HL-60 (cell line): ENCODE results near the gene LIMS1.

Experiments used
- CTCF ChIP-seq: IDR thresholded peaks from one replicate; pipeline ENCODE4 v1.5.1; 2011; ENCODE audit warnings: low read length, control low read depth, inconsistent platforms; ENCODE audit not compliant: insufficient read depth
- GABPA ChIP-seq: IDR thresholded peaks from 2 replicates; pipeline ENCODE4 v1.6.1; 2012; ENCODE audit warnings: low read depth
- POLR2AphosphoS5 ChIP-seq: IDR thresholded peaks from 2 replicates; pipeline ENCODE4 v1.6.1; 2012; ENCODE audit warnings: low read depth
- SPI1 ChIP-seq: IDR thresholded peaks from 2 replicates; pipeline ENCODE4 v1.6.1; 2012; ENCODE audit warnings: low read depth, mild to moderate bottlenecking, borderline replicate concordance
- TF ChIP-seq, protein P1 (sequence below): IDR thresholded peaks from 2 replicates; pipeline ENCODE4 v1.6.1; 2012; ENCODE audit warnings: low read depth; ENCODE audit not compliant: insufficient replicate concordance

DNA sequence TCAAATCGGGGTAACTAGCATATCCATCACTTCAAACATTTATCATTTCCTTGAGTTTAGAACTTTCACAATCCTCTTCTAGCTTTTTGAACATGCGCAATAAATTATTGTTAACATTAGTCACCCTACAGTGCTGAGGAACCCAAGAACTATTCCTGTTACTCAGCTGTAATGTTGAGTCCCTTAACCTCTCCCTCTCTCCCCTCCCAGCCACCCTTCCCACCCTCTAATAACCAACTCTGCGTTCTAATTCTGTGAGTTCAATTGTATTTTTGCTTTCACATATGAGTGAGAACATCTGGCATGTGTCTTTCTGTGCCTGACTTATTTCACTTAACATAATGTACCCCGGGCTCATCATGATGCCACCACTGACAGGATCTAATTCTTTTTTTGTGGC, 106.5 kb downstream of the LIMS1 start:
- TF ChIP-seq CTCF (no peak), POLR2AphosphoS5 (no peak), SPI1 (no peak), GABPA (no peak)
- TF ChIP-seq, protein P1, sequence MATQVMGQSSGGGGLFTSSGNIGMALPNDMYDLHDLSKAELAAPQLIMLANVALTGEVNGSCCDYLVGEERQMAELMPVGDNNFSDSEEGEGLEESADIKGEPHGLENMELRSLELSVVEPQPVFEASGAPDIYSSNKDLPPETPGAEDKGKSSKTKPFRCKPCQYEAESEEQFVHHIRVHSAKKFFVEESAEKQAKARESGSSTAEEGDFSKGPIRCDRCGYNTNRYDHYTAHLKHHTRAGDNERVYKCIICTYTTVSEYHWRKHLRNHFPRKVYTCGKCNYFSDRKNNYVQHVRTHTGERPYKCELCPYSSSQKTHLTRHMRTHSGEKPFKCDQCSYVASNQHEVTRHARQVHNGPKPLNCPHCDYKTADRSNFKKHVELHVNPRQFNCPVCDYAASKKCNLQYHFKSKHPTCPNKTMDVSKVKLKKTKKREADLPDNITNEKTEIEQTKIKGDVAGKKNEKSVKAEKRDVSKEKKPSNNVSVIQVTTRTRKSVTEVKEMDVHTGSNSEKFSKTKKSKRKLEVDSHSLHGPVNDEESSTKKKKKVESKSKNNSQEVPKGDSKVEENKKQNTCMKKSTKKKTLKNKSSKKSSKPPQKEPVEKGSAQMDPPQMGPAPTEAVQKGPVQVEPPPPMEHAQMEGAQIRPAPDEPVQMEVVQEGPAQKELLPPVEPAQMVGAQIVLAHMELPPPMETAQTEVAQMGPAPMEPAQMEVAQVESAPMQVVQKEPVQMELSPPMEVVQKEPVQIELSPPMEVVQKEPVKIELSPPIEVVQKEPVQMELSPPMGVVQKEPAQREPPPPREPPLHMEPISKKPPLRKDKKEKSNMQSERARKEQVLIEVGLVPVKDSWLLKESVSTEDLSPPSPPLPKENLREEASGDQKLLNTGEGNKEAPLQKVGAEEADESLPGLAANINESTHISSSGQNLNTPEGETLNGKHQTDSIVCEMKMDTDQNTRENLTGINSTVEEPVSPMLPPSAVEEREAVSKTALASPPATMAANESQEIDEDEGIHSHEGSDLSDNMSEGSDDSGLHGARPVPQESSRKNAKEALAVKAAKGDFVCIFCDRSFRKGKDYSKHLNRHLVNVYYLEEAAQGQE, result no peak
